Gastroesophageal sphincter (tissue), 3 donors: Measurements from ENCODE around the gene METTL6.

Experiments used
- CTCF ChIP-seq, 4 experiments: fragments of 200-600 bp in 2 of 4; fragments of 450-650 bp in 2 of 4; sonication (generic) in 1 of 4; IDR thresholded peaks; one replicate each; pipeline ENCODE4 v1.5.1; 2017 to 2019; ENCODE audit warnings: antibody characterized with exemption in 4 of 4, mild to moderate bottlenecking in 2 of 4, moderate library complexity in 2 of 4
- EP300 ChIP-seq: sonication (generic); formaldehyde crosslinking; IDR thresholded peaks from one replicate; pipeline ENCODE4 v1.6.1; 2017; ENCODE audit warnings: antibody characterized with exemption, mild to moderate bottlenecking
- POLR2A ChIP-seq, 2 donors: fragments of 450-650 bp; IDR thresholded peaks; one replicate each; pipeline ENCODE4 v1.6.1; 2017; ENCODE audit warnings: antibody characterized with exemption in 2 of 2, mild to moderate bottlenecking in 2 of 2, moderate library complexity in 1 of 2
- POLR2AphosphoS5 ChIP-seq: sonication (generic); formaldehyde crosslinking; IDR thresholded peaks from one replicate; pipeline ENCODE4 v1.6.1; 2017; ENCODE audit warnings: antibody characterized with exemption

DNA sequence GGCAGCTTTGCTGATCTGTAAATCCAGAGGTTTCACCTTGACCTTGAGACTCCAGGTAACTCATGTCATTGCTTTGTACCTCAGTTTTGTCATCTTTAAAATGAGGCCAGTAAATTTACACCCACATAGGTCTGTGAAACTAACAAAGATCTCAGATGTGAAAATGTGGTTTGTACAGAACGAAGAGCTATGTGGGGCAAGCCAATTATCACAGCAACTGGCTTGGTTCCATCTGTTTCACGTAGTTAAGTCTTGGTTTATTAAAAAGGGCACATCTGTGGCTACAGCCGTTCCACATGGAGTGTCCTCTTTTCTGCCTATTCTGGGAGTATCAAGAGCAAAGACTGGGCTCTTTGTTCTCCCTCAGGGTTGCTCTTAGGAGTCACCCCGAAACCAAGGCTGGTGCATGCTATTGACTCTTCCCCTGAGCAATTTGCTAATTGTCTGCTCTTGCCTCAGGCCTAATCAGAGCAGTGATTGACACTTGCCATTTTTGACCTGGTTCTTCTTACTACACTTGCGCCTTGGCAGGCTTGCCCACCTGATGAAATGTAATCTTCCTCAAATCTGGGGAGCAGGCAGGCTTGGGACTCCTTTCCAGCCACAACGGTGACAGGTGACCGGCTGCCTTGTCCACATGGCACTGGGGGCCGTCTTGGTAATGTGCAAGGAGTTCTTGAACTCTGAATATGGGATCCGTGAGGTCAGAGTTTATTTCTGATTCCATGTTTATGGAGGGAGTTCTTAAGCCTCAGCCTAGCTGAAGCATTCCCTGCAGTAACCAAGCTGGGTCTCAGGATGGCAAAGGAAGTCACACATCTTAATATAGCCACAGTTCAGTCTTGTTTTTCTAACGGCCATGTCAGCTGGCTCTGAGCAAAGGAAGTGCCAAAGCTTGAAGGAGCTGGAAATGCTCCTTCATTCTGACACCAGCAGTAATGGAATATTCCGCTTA is 40.2 kb upstream of the METTL6 start:
- TF ChIP-seq CTCF (IDR thresholded peaks at IDR 0.05) (no peak), EP300 (no peak), POLR2A (IDR thresholded peaks at IDR 0.05) (no peak), POLR2AphosphoS5 (no peak)
